ENCODE measurements around the gene GALNT10.

The GALNT10 gene

DNA sequence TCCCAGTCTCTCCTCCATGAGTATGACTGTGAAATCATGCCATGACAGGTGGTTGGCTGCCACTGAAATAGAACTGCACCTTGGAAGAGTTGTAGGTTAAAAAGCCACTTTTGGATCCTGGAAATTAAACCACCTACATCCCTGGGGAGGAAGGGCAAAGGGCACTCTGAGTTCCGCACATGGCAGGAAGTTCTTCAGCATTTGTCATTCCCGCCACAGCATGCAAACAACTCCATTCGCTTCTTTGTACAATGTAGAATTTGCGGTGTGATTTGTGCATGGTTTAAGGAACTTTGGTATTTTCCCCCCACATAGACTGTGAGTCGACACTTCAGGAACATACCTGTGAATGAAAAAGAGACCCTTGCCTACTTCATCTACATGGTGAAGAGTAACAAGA, 265.1 kb downstream of the GALNT10 start:
- no peak for DNase-seq (ENCODE audit: low read depth)
- TF ChIP-seq, protein P1, sequence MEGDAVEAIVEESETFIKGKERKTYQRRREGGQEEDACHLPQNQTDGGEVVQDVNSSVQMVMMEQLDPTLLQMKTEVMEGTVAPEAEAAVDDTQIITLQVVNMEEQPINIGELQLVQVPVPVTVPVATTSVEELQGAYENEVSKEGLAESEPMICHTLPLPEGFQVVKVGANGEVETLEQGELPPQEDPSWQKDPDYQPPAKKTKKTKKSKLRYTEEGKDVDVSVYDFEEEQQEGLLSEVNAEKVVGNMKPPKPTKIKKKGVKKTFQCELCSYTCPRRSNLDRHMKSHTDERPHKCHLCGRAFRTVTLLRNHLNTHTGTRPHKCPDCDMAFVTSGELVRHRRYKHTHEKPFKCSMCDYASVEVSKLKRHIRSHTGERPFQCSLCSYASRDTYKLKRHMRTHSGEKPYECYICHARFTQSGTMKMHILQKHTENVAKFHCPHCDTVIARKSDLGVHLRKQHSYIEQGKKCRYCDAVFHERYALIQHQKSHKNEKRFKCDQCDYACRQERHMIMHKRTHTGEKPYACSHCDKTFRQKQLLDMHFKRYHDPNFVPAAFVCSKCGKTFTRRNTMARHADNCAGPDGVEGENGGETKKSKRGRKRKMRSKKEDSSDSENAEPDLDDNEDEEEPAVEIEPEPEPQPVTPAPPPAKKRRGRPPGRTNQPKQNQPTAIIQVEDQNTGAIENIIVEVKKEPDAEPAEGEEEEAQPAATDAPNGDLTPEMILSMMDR (IDR thresholded peaks at IDR 0.05; ENCODE audit: insufficient read depth, low read depth, low read length, missing control alignments), result no peak
- H3K4me3 ChIP-seq (ENCODE audit: low read length), result no peak overlapping the region

- no peak for DNase-seq (ENCODE audit: low read depth)
- H3K4me3 ChIP-seq (ENCODE audit: low read length), result no peak overlapping the region
- TF ChIP-seq, protein P1 (IDR thresholded peaks at IDR 0.05; ENCODE audit: insufficient read depth, low read depth, low read length, missing control alignments), result no peak
Observed at GRCh38 chr5:154456540-154456939, 266.0 kb downstream of the GALNT10 start.

GRCh38 chr5:154459015-154459414, 268.5 kb downstream of the GALNT10 start:
- no peak for DNase-seq (ENCODE audit: low read depth)

DNA sequence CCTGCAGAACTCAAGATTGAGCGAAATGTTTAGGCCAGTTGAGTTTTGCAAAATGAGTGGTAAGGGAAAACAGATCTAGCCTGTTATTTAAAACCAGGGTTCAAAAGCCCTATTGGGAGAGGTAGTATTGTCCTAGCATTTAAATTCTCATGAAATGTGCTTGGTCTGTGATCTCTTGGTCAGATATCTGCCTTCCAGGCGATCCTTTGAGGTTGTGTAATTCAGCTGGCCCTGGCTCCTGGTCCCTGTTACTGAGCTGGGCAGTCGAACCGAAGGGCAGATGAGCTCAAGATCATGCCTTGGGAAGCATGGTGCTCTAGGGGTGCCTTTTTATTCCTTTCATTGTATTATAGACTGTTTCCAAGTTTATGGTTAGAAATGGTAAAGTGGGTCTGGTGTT, 269.6 kb downstream of the GALNT10 start:
- no peak overlapping the region for H3K4me3 ChIP-seq (ENCODE audit: low read length)
- TF ChIP-seq, protein P1 (IDR thresholded peaks at IDR 0.05; ENCODE audit: insufficient read depth, low read depth, low read length, missing control alignments), result no peak
- DNase-seq (ENCODE audit: low read depth), result no peak

More at GRCh38 chr5:154459015-154459414, 268.5 kb downstream of the GALNT10 start:
- H3K4me3 ChIP-seq (ENCODE audit: low read length), result no peak overlapping the region
- TF ChIP-seq, protein P1 (IDR thresholded peaks at IDR 0.05; ENCODE audit: insufficient read depth, low read depth, low read length, missing control alignments), result no peak

DNA sequence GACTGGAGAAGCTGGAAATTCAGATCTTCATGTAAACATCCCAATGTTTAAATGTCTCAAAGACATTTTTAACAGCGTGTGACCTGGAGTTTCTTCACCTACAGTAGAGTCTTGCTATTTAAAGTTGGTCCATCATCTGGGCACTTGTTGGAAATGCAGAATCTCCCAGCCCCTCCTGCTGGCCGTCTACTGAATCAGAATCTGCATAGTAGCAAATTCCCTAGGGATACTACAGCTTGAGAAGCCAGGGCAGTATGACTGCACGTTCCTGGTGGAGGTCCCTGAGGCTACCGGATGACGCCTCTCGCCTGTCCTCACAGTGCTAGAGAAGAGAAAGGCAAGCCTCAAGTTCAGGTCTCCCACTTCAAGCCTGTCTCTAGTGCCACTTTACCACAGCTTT, 271.0 kb downstream of the GALNT10 start:
- TF ChIP-seq, protein P1 (IDR thresholded peaks at IDR 0.05; ENCODE audit: insufficient read depth, low read depth, low read length, missing control alignments), result peak; percentile 34
- H3K4me3 ChIP-seq (ENCODE audit: low read length), result no peak overlapping the region
- DNase-seq (ENCODE audit: low read depth), result no peak

GRCh38 chr5:154464438-154464837, 273.9 kb downstream of the GALNT10 start:
- DNase-seq (ENCODE audit: low read depth), result no peak
- H3K4me3 ChIP-seq (ENCODE audit: low read length), result no peak overlapping the region
- TF ChIP-seq, protein P1 (IDR thresholded peaks at IDR 0.05; ENCODE audit: insufficient read depth, low read depth, low read length, missing control alignments), result no peak

DNA sequence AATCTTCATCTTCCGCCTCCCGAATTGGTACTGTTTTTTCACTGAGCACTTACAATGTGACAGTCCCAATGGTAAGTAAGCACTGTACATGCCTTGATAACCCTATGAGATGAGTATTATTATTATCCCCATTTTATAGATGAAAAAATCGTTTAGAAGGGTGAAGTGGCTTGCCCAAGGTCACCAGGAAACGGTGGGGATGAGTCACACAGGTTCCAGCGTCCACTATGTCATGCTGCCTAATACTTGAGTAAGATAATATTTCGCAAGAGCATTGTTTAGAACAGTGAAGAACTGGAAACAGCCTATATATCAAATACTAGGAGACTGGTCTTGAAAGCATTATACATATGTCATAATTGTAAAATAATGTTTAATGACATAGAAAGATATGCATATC, 274.6 kb downstream of the GALNT10 start:
- H3K4me3 ChIP-seq (ENCODE audit: low read length), result no peak overlapping the region
- TF ChIP-seq, protein P1 (IDR thresholded peaks at IDR 0.05; ENCODE audit: insufficient read depth, low read depth, low read length, missing control alignments), result no peak
- peak; percentile 92 for DNase-seq (ENCODE audit: low read depth)
